Measurements from ENCODE around the gene SSBP4.

DNA sequence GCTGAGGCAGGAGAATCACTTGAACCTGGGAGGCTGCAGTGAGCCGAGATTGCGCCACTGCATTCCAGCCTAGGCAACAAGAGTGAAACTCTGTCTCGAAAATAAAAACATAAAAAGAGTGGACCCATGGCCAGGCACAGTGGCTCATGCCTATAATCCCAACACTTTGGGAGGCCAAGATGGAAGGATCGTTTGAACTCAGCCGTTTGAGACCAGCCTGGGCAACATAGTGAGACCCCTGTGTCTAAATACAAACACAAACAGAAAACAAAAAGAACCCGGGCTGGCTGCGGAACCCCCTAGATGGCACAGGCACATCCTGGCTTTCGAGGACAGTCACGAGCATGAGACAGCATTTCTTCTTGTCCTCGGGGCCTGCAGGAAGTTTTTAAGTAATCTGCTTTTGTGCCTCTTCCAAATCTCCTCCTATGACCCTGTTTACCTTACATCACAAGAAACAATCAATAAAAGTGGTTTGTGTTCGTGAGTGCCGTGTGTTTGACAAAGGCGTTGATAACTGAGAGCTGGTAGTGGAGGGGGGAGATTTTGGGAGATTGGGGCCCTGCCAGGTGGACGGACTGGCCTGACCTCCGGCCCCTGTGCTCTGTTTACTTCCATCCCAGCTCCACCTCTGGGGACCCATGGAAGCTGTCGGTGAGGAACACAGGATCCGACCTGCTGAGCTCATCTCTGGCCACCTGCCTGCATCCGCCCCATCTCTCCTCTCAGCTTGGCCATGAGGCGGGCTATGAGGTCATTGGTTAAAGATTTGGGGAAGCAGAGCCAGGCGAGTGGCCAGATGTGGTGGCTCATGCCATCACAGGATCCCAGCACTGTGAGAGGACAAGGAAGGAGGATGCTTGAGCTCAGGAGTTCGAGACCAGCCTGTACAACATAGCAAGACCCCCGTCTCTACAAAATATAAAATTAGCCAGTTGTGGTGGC lies 39.1 kb upstream of the SSBP4 start:
- TF ChIP-seq GATA2 (IDR thresholded peaks at IDR 0.05; ENCODE audit: low read depth, low read length) (no peak), GATA3 (IDR thresholded peaks at IDR 0.05; ENCODE audit: low read depth, low read length) (no peak)

All from SH-SY5Y (cell line).